Adrenal gland (tissue), 12 donors: ENCODE measurements around the gene FBXW7. TPM values are rescaled to one million over a fixed set of nuclear protein-coding genes. Genes with fewer than 3 reads are reported as not detected.

ENCODE experiments used
- DNase-seq, 7 donors: peaks; one replicate each; pipeline ENCODE4 v3.0.0-alpha.2; 2019 to 2020
- H3K27ac ChIP-seq, 5 donors: fragments of 200-600 bp; sonication (generic) in 4 of 5; 1 replicate in 3 of 5; 2 replicates in 2 of 5; pipeline versions ENCODE4 v1.5.1 to v1.8.0; 2016 to 2020; ENCODE audit warnings: mild to moderate bottlenecking in 1 of 5
- H3K27me3 ChIP-seq: fragments of 200-600 bp; 2 replicates; pipeline ENCODE4 v1.8.0; 2021
- H3K36me3 ChIP-seq, 2 donors: fragments of 200-600 bp; replicated peaks in 1 of 2; 1 replicate in 1 of 2; 2 replicates in 1 of 2; pipeline versions ENCODE4 v1.5.1 to v1.8.0; 2018 to 2022
- H3K4me1 ChIP-seq, 2 donors: fragments of 200-600 bp; replicated peaks in 1 of 2; 1 replicate in 1 of 2; 2 replicates in 1 of 2; pipeline versions ENCODE4 v1.5.1 to v1.8.0; 2018 to 2021
- H3K4me3 ChIP-seq, 4 donors: fragments of 200-600 bp; sonication (generic) in 3 of 4; one replicate each; pipeline ENCODE4 v1.5.1; 2016 to 2018
- H3K9me3 ChIP-seq, 3 donors: fragments of 200-600 bp; sonication (generic) in 1 of 3; replicated peaks in 1 of 3; 1 replicate in 2 of 3; 2 replicates in 1 of 3; pipeline versions ENCODE4 v1.5.1 to v1.8.0; 2016 to 2021
- POLR2A ChIP-seq, 2 donors: fragments of 450-650 bp; IDR thresholded peaks; one replicate each; pipeline ENCODE4 v1.6.1; 2017; ENCODE audit warnings: antibody characterized with exemption in 2 of 2, mild to moderate bottlenecking in 2 of 2, moderate library complexity in 1 of 2
- WGBS, 4 donors: extraction: QIAGEN DNeasy Blood & Tissue Kit in 2 of 4; methylation state at CpG; one replicate each; pipeline versions ENCODE4 v1.1.5 to v1.1.7; 2013 to 2017; 5-methylcytosine and 5-hydroxymethylcytosine counted together
- intact Hi-C, 2 donors: fragments of 100-400 bp; cut with DNase I; formaldehyde crosslinking; loops; one replicate each; pipeline versions ENCODE4 v1.14.1 to v1.15.0; 2022 to 2023
- polyA plus RNA-seq, 3 donors: library from polyadenylated mRNA; stranded (reverse); fragments of 200-250 nt in 2 of 3; fragments of 350-450 nt in 1 of 3; fragmentation: Illumina TruSeq in 1 of 3; extraction: RNeasy Lipid Tissue Mini Kit (QIAGEN cat#74804) in 1 of 3; gene quantifications; one replicate each; pipeline ENCODE4 v1.2.3, GENCODE V29; 2013 to 2014
- total RNA-seq, 9 donors: library from RNA; depleted of rRNA in 4 of 9; stranded (reverse); fragments of >200 nt in 4 of 9; fragments of 120-200 nt in 1 of 9; fragmentation: NEBNext Ultra II Directional in 1 of 9; extraction: Animal tissue kit (Norgen Biotek cat#: 25700) in 1 of 9; gene quantifications; one replicate each; pipeline versions ENCODE4 v1.1.0 to v1.2.4, GENCODE V29; 2013 to 2023
- TF ChIP-seq, protein P1 (sequence below), 6 experiments: fragments of 450-650 bp in 4 of 6; fragments of 200-600 bp in 2 of 6; sonication (generic) in 1 of 6; IDR thresholded peaks; 1 replicate in 5 of 6; 2 replicates in 1 of 6; pipeline versions ENCODE4 v1.5.1 to v1.8.0; 2016 to 2021; ENCODE audit warnings: antibody characterized with exemption in 6 of 6, mild to moderate bottlenecking in 2 of 6, moderate library complexity in 1 of 6
- donor health status: healthy with polysubstance abuse.
- donor health status: Bipolar disorder and iron deficiency.
- donor health status: DM: yes; HTN: yes; CAD: no.
- donor health status: DM: no; HTN: no; CAD: no.
- donor health status: DM: no; HTN: no; CAD: no.
- donor health status: DM: yes; HTN: yes; CAD: no.

FBXW7 gene
- total and polyA plus RNA-seq, 12 donors = 17.6 to 55.5 (median 30.9) TPM

DNA sequence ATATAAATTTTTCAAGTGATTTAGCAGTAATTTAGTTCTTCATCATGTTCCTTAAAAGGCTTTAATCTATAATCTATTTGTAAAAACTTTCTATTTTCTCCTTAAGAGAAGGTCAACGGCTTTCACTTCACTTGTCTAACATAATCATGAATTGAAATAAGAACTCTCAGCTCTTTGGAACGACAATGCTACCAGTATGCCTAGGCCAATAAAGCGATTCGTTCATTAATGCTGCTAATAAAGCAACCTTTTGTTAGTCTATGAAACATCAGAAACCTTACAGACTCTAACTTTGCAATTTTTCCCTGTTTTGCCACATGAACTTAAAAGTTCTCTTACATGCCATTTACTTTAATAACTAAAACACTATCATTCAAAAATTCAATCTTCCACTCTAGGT lies 47.6 kb downstream of the FBXW7 start:
- intact Hi-C loops = no loop called here
- no peak for DNase-seq
- Histone ChIP-seq H3K9me3 (no peaks in the 10 kb centered on the region), H3K4me3 (no peak overlapping the region), H3K4me1 (no peaks in the 10 kb centered on the region), H3K27me3 (no peaks in the 10 kb centered on the region), H3K27ac (no peak overlapping the region), H3K36me3 (no peaks in the 10 kb centered on the region)
- WGBS, 4 donors = 93 to 97% (median 94%) methylated on average over 4 of the region's 4 CpGs
- TF ChIP-seq POLR2A (IDR thresholded peaks at IDR 0.05) = no peak
- TF ChIP-seq, protein P1, sequence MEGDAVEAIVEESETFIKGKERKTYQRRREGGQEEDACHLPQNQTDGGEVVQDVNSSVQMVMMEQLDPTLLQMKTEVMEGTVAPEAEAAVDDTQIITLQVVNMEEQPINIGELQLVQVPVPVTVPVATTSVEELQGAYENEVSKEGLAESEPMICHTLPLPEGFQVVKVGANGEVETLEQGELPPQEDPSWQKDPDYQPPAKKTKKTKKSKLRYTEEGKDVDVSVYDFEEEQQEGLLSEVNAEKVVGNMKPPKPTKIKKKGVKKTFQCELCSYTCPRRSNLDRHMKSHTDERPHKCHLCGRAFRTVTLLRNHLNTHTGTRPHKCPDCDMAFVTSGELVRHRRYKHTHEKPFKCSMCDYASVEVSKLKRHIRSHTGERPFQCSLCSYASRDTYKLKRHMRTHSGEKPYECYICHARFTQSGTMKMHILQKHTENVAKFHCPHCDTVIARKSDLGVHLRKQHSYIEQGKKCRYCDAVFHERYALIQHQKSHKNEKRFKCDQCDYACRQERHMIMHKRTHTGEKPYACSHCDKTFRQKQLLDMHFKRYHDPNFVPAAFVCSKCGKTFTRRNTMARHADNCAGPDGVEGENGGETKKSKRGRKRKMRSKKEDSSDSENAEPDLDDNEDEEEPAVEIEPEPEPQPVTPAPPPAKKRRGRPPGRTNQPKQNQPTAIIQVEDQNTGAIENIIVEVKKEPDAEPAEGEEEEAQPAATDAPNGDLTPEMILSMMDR (IDR thresholded peaks at IDR 0.05) = no peak

DNA sequence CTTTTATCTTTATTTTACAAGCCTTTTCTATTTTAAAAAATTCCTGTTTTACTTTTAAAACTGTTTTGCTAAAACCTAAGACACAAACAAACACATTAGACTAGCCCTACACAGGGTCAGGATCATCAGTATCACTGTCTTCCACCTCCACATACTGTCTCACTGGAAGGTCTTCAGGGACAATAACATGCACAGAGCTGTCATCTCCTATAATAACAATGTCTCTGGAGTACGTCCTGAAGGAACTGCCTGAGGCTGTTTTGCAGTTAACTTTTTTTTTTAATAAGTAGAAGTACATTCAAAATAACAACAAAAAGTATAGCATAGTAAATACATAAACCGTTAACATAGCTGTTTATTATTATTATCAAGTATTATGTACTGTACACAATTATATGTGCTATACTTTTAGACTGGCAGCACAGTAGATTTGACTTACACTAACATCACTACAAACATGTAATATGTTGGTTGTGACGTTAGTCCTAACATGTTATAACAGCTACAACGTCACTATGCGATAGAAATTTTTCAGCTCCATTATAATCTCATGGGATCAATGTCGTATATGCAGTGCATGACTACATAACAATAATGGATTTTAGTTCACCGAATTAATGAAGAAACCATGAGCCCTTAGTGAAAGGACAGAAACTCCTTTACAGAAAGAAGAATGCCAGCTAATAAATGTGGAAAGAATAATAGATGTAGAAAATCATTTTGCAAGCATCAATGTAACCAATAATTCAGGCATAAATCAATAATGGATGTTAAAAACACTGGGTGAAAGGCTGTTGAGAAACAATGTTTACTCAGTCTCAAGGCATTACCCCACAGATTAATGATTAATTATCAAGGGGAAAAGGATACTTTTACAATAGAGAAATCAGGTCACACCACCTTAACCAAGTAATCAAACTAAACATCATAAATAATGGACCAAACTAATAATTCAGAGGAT lies 49.2 kb downstream of the FBXW7 start:
- Histone ChIP-seq H3K4me3 (no peak overlapping the region), H3K4me1 (no peaks in the 10 kb centered on the region), H3K36me3 (no peaks in the 10 kb centered on the region), H3K9me3 (no peaks in the 10 kb centered on the region), H3K27ac (no peak overlapping the region), H3K27me3 (no peaks in the 10 kb centered on the region)
- DNase-seq = no peak
- no peak for TF ChIP-seq POLR2A (IDR thresholded peaks at IDR 0.05)
- TF ChIP-seq, protein P1 (IDR thresholded peaks at IDR 0.05) = no peak
- 85 to 90% (median 89%) methylated on average over 7 of the region's 7 CpGs for WGBS, 4 donors
- intact Hi-C loops = no loop called here

- Histone ChIP-seq H3K27ac (no peak overlapping the region), H3K27me3 (no peaks in the 10 kb centered on the region), H3K9me3 (no peaks in the 10 kb centered on the region), H3K36me3 (no peaks in the 10 kb centered on the region), H3K4me1 (no peaks in the 10 kb centered on the region), H3K4me3 (no peak overlapping the region)
- no peak for TF ChIP-seq POLR2A (IDR thresholded peaks at IDR 0.05)
- TF ChIP-seq, protein P1 (IDR thresholded peaks at IDR 0.05) = no peak
- intact Hi-C loops = no loop called here
- WGBS, 4 donors = 83 to 92% (median 87%) methylated on average over 6 of the region's 6 CpGs
- DNase-seq = no peak
Observed at GRCh38 chr4:152485726-152486276, 50.1 kb downstream of the FBXW7 start.

GRCh38 chr4:152482211-152482610 lies 53.7 kb downstream of the FBXW7 start:
- H3K4me3 ChIP-seq = no peak overlapping the region
- peaks cover 0 to 17% of the 10 kb centered on the region in 2 donors for H3K4me1 ChIP-seq
- H3K27ac ChIP-seq = no peak overlapping the region
- TF ChIP-seq, protein P1 (IDR thresholded peaks at IDR 0.05) = no peak
- no peak for TF ChIP-seq POLR2A (IDR thresholded peaks at IDR 0.05)
- intact Hi-C loops = no loop called here
- no peaks in the 10 kb centered on the region for H3K9me3 ChIP-seq
- WGBS, 4 donors = 88 to 96% (median 94%) methylated on average over 2 of the region's 2 CpGs
- H3K27me3 ChIP-seq = no peaks in the 10 kb centered on the region
- no peak for DNase-seq
- H3K36me3 ChIP-seq = no peaks in the 10 kb centered on the region
